ENCODE results near the gene INMT. TPM values are rescaled to one million over a fixed set of nuclear protein-coding genes. Genes with fewer than 3 reads are reported as not detected.

The INMT gene
- total and polyA plus RNA-seq, 10 of the 15 experiments (the other 5 are each of a cell fraction or from before 2014, with no cell fraction given): 0.03 to 0.20 (median 0.10) TPM; not detected in 7

DNA sequence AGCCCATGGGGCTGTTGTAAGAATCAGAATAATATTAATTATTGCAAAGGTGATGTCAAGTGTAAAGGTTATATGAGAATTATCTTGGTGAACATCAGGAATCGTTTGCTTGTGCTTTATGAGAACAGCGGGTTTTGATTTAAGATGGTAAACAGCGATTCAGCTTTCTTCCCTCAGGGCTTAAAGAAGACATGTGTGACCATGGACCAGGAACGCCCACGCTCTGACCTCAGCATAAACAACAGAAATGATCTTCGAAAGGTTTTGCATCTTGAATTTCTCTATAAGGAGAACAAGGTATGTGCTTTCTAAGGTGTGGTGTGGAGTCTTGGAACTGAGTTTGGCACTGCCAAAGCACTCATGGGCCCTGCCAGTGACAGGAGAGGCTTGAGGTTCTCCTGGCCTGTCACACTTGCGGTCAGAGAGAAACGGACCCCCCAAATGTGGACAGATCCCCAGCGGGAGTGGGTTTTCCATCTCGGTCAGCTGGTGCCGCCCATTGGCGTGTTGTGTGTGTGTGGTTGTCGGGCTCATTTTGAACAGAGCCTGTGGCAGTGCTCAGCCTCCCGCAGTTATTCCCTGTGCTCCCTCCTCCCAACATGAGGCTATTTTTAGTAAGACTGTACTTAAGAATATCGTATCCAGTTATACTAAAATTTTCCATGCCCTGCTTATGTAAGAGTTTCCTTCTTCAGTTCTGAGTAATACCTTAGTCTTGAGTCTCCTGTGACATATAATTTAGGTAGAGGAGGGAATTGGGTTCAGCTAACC lies 26.5 kb downstream of the INMT start (continued):
- TF ChIP-seq E2F8 (IDR thresholded peaks at IDR 0.05; ENCODE audit: low read depth, partially characterized antibody): no peak
- TF ChIP-seq, protein P1, sequence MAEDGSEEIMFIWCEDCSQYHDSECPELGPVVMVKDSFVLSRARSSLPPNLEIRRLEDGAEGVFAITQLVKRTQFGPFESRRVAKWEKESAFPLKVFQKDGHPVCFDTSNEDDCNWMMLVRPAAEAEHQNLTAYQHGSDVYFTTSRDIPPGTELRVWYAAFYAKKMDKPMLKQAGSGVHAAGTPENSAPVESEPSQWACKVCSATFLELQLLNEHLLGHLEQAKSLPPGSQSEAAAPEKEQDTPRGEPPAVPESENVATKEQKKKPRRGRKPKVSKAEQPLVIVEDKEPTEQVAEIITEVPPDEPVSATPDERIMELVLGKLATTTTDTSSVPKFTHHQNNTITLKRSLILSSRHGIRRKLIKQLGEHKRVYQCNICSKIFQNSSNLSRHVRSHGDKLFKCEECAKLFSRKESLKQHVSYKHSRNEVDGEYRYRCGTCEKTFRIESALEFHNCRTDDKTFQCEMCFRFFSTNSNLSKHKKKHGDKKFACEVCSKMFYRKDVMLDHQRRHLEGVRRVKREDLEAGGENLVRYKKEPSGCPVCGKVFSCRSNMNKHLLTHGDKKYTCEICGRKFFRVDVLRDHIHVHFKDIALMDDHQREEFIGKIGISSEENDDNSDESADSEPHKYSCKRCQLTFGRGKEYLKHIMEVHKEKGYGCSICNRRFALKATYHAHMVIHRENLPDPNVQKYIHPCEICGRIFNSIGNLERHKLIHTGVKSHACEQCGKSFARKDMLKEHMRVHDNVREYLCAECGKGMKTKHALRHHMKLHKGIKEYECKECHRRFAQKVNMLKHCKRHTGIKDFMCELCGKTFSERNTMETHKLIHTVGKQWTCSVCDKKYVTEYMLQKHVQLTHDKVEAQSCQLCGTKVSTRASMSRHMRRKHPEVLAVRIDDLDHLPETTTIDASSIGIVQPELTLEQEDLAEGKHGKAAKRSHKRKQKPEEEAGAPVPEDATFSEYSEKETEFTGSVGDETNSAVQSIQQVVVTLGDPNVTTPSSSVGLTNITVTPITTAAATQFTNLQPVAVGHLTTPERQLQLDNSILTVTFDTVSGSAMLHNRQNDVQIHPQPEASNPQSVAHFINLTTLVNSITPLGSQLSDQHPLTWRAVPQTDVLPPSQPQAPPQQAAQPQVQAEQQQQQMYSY (CRISPR knock-in tag; IDR thresholded peaks at IDR 0.05): no peak
- no peak for TF ChIP-seq CBX3 (IDR thresholded peaks at IDR 0.05; ENCODE audit: borderline replicate concordance, low read depth)
- TF ChIP-seq CBFB (IDR thresholded peaks at IDR 0.05; ENCODE audit: low read depth): no peak
- no peak for TF ChIP-seq ATF2 (IDR thresholded peaks at IDR 0.05; ENCODE audit: low read length)
